PFSK-1 (cell line): ENCODE data around the gene MAMDC4.

Experiments used
- FOXP2 ChIP-seq: optimal IDR thresholded peaks from 2 replicates; pipeline ENCODE3; 2011; ENCODE audit warnings: borderline replicate concordance, control low read depth, inconsistent platforms; ENCODE audit not compliant: insufficient read depth; ENCODE audit errors: extremely low read length, extremely low read depth
- POLR2AphosphoS5 ChIP-seq: IDR thresholded peaks from 2 replicates; pipeline ENCODE4 v1.6.1; 2012; ENCODE audit warnings: low read depth, mild to moderate bottlenecking, control low read depth, low read length, moderate library complexity
- SIN3A ChIP-seq: IDR thresholded peaks from 2 replicates; pipeline ENCODE4 v1.6.1; 2012; ENCODE audit warnings: mild to moderate bottlenecking, low read length, moderate library complexity, borderline replicate concordance; ENCODE audit not compliant: insufficient read depth
- TAF1 ChIP-seq: IDR thresholded peaks from 2 replicates; pipeline ENCODE4 v1.6.1; 2012; ENCODE audit warnings: low read length, control low read depth, borderline replicate concordance; ENCODE audit not compliant: insufficient read depth
- TF ChIP-seq, protein P1 (sequence below), 2 experiments: IDR thresholded peaks; 2 replicates each; pipeline versions ENCODE4 v1.6.1 to v1.8.0; 2011 to 2012; ENCODE audit warnings: low read depth in 2 of 2, low read length in 2 of 2, control low read depth in 1 of 2, inconsistent platforms in 1 of 2, mild to moderate bottlenecking in 1 of 2, moderate library complexity in 1 of 2; ENCODE audit not compliant: insufficient read depth in 1 of 2

Gene MAMDC4

DNA sequence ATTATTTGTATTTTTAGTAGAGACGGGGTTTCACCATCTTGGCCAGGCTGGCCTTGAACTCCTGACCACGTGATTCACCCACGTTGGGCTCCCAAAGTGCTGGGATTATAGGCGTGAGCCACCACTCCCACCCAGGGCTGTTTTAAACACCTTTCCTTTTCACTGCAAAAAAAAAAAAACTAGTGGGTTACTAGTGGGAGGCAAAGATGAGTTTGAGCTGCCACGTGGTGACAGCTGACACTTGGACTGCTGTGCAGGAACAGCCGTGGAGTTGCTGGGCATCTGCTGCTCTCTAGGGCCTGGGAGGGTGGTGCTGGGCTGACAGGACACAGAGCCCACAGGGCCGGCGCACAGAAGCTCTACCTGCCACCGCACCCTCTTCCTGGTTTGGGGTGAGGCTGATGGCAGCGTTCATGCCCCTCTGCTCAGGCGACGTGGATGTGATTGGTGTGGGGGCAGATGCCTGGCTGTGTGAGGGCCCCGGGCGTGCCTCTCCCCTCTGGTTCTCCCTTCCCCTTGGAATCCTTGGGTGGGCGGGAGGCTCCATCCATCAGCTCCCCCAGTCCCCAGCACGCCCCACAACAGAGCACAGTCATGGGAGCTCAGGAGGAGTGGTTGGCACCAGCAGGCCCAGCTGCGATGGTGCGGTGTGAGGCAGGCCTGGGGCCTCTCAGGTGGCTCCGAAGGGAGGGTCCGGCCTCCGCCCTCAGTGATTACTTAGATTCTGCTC is 27.5 kb upstream of the MAMDC4 start:
- TF ChIP-seq TAF1 (no peak), POLR2AphosphoS5 (no peak), FOXP2 (no peak), SIN3A (no peak)
- TF ChIP-seq, protein P1, sequence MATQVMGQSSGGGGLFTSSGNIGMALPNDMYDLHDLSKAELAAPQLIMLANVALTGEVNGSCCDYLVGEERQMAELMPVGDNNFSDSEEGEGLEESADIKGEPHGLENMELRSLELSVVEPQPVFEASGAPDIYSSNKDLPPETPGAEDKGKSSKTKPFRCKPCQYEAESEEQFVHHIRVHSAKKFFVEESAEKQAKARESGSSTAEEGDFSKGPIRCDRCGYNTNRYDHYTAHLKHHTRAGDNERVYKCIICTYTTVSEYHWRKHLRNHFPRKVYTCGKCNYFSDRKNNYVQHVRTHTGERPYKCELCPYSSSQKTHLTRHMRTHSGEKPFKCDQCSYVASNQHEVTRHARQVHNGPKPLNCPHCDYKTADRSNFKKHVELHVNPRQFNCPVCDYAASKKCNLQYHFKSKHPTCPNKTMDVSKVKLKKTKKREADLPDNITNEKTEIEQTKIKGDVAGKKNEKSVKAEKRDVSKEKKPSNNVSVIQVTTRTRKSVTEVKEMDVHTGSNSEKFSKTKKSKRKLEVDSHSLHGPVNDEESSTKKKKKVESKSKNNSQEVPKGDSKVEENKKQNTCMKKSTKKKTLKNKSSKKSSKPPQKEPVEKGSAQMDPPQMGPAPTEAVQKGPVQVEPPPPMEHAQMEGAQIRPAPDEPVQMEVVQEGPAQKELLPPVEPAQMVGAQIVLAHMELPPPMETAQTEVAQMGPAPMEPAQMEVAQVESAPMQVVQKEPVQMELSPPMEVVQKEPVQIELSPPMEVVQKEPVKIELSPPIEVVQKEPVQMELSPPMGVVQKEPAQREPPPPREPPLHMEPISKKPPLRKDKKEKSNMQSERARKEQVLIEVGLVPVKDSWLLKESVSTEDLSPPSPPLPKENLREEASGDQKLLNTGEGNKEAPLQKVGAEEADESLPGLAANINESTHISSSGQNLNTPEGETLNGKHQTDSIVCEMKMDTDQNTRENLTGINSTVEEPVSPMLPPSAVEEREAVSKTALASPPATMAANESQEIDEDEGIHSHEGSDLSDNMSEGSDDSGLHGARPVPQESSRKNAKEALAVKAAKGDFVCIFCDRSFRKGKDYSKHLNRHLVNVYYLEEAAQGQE (IDR thresholded peaks at IDR 0.05; ENCODE audit: insufficient read depth in 1 of 2, low read depth in 2 of 2, low read length in 2 of 2): no peak

DNA sequence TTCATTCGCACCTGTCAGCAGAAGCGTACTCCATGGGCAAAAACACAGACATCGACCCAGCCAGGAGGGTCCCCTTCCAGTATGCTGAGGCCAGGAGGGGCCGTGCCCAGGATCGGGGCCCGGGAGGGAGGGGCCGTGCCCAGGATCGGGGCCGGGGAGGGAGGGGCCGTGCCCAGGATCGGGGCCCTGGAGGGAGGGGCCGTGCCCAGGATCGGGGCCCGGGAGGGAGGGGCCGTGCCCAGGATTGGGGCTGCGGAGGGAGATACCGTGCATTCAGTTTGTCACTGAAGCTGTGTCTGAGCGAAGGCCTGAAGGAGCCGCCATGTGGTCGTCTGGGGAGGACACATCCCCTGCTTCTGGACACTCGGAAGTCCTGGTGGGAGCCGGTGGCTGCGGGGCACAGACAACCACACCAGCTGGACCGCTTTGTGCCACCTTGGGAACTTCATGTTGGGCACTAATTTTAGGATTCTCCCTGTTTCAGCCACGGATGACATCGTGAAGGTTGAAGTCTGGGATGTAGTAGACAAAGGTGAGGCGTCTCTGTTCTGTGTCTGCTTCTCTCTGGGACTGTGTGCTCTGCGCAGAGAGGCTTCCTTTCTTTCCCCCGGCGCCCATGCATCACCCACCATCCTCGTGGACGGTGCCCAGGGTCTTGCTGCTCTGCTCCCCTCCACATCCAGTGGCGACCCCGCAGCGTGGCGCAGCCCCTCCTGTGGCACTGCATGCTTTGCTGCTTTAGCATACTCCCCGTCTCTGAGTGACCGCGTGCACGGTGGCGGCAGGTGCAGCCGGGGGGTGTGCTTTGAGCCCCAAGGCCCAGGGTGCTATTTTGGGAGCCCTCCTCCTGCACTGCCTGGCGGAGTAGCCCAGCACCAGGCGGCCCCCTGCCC is 26.6 kb upstream of the MAMDC4 start:
- TF ChIP-seq, protein P1 (IDR thresholded peaks at IDR 0.05; ENCODE audit: insufficient read depth in 1 of 2, low read depth in 2 of 2, low read length in 2 of 2): no peak
- TF ChIP-seq POLR2AphosphoS5 (no peak), TAF1 (no peak), SIN3A (no peak), FOXP2 (no peak)

DNA sequence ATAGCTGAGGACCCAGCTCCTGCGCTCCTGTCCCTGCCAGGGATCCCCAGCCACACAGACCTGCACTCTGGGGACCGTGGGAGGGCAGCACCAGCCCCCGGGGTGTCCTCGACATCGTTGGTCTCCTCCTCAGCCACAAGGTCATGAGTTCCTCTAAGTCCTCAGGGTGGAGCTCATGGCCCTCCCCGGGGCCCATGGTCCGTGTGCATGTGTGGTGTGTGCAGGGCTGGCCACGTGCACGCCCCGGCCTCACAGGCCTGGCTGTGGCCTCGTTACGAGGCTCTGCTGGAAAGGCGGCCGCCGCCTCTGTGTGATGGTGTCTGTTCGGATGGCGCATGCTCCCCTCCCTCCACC is 26.0 kb upstream of the MAMDC4 start:
- TF ChIP-seq FOXP2 (no peak), SIN3A (no peak), TAF1 (no peak), POLR2AphosphoS5 (no peak)
- TF ChIP-seq, protein P1 (IDR thresholded peaks at IDR 0.05; ENCODE audit: insufficient read depth in 1 of 2, low read depth in 2 of 2, low read length in 2 of 2): no peak

DNA sequence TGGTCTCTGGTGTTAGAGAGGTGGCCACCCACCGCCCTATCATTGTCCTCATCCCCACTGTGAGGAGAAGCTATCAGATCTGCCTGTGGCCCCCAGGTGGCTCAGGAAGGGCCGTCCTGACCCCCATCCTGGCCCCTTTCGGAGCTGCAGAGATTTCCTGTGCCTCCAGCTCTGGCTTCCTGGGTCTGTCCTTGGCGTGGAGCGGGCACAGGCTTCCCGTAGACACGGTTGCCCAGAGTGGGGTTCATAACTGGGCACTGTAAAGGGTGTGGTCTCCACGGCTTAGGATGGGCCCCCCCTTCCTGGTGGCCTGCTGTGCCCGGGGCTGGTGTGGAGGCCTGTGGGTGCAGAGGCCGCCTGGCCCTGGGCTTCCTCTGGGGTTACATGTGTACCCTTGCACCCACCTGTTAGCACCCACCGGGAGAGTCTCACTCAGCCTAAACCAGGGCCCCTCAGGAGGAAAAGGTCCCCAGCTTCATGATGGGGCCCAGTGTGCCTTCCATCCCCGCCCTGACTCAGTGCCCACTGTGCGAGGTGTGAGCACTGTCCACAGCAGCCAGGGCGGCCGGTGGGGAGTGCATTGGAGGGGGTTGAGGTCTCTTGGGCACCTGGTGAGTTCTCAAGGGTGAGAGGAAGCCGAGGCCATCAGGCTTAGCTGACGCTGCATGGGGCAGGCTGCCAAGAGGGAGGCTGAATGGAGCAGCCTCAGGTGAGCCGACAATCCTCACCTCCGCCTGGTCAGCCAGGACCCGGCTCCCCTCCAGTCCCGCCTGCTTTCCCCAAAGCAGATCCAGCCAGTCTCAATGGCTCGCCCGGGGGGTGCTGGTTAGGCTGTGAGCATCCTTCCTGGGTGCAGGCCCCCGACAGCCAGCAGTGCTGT is 25.2 kb upstream of the MAMDC4 start:
- no peak for TF ChIP-seq SIN3A

DNA sequence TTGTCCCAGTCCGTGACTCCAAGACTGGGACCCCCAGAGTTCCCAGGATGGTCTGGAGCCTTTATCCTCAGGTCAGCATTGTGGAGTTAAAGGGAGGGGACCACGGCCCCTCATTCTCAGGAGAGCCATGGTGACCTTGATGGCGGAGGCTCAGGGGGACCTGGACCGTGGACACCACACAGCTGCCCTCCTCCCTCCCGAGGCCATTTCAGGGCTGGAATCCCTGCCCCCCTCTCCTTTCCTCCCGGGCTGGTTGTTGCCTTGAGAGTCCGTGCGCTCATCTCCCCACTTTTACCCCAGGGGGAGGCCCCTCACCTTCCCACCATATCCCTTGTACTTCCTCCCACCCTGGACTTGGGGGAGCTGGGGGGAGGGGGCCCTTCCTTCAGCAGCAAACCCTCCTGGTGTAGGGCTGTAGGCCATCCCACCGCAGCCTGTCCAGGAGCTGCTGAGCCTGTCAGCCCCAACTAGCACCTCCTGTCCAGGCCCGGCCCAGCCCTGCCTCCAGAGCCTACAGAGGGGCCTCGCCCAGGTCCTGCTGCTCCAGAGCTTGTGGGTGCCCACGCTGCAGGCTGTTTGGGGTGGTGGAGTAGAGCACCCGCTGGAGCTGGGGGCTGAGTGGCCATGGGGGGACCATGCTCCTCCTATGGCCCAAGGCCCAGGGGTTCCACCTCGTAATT is 24.2 kb upstream of the MAMDC4 start:
- TF ChIP-seq POLR2AphosphoS5: no peak
- TF ChIP-seq FOXP2: no peak
- no peak for TF ChIP-seq SIN3A
- TF ChIP-seq, protein P1 (IDR thresholded peaks at IDR 0.05; ENCODE audit: insufficient read depth in 1 of 2, low read depth in 2 of 2, low read length in 2 of 2): no peak
- TF ChIP-seq TAF1: no peak
